GM19452 (cell line): ENCODE results near the gene FAM219B.

Experiments
- ATAC-seq: cut with Tn5 transposase; IDR thresholded peaks from one replicate; pipeline ENCODE4 v1.9.1; 2021; ENCODE audit not compliant: unreplicated experiment

FAM219B gene

DNA sequence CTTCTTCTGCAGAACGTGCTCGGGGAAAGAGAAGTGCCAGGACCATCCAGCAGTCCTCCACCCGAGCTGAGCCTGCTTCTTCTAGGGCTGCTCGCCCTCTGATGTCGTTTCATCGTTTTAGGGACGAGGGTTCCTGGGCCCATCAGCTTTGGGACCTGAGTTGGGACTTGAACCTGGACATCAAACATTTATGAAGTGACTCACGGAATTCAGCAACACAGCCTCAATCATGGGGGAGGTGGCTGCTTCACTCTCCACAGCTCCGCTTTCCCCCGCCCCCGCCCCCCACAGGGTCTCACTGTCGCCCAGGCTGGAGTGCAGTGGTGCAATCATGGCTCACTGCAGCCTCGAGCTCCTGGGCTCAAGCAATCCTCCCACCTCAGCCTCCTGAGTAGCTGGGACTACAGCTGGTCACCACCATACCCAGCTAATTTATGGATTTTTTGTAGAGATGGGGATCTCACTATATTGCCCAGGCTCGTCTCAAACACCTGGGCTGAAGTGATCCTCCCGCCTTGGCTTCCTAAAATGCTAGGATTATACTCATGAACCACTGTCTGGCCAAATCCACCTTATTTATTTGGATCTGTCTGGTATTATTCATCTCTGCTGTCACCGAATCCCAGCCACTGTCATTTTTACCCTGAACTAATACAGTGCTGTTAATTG is 32.8 kb downstream of the FAM219B start:
- ATAC-seq = no peak

DNA sequence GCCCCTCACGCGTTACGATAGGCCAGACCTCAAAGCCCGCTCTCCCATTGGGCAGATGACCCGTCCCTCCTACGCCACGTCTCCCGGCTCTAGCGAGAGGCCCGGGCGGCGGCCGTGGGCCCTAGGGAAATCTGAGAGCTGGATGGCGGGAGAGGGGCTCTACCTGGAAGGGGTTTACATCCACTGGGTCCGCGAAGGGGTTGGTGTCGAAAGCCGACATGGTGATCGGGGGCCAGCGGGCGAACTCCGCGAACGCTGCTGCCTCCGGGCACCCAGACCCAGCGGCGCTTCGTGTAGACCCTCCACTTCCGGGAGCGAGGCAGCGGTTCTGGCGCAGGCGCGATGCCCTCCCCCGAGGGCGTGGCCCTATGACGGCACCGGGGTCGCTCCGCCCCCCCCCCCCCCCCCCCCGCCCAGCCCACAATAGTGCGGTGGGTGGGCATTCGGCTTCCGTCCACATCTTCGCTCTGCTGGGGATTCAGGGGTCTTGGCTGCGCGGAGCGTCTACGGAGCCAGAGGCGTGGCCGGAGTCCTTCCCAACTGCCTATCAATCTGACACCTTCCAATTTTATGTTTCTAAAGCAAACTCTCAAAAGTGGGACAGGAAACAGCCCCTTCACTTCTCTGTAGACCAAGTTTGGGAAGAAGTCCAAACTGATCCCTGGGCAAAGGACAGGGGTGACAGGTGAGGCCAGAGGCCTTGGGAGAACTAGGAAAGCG is 33.5 kb downstream of the FAM219B start, which contains the start of gene SCAMP2:
SCAMP2 (minus strand) TSS at position 330 of the 720 bp plus-strand sequence; CDS start at position 220, 110 bp downstream.
- ATAC-seq = peak; percentile 80

GRCh38 chr15:74872702-74873035 is 34.0 kb downstream of the FAM219B start:
- ATAC-seq = no peak

- no peak for ATAC-seq
These were observed 36.0 kb downstream of the FAM219B start for GRCh38 chr15:74870436-74871215.

DNA sequence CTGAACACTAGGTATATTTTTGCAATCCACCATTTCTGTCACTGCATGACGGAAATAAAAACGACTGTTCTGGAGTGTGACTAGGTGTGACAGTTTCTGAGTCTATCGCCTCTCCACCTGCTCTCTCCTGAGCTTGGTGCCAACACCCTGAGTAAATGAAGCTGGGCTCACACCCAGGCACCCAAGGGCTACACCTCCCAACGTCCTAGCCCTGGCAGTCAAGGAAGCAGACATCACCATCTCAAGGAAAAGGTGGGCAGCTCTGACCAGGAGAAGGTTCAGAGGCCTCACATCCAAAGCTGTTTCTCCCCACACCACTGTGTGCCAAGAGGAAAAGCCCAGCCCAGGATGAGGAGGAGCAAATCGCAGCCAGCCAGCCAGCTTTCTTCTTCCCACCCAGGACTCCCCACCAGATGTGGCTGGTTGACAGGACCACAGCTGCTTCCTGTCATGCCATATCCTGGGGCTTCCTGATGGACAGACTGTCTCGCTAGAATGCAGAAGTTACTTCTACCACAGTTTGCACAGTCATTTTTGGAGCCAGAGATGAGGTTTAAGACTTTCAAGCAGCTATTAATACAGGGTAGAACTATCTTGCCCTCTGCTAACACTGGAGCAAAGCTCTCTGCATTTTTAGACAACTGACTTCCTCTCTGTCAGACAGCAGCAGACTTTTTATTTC is 36.8 kb downstream of the FAM219B start:
- peak; percentile 55 for ATAC-seq

DNA sequence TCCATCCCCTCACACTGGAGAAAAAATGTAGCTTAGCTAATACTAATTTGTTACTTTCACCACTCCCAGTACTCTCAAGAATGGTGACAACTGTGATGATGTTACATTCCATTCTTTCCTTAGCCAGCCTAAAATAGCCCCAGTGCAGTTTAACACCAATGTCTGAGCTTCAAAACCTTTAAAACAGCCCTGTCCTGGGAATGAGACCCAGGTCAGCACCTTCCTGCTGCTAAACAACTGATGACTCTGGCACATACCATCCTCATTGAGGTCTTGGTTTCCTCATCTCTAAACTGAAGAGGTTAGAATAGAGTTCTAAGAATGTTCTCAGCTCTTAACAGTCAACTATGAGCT is 37.3 kb downstream of the FAM219B start:
- no peak for ATAC-seq

- no peak for ATAC-seq
These were observed 38.6 kb downstream of the FAM219B start for GRCh38 chr15:74868059-74868458.

DNA sequence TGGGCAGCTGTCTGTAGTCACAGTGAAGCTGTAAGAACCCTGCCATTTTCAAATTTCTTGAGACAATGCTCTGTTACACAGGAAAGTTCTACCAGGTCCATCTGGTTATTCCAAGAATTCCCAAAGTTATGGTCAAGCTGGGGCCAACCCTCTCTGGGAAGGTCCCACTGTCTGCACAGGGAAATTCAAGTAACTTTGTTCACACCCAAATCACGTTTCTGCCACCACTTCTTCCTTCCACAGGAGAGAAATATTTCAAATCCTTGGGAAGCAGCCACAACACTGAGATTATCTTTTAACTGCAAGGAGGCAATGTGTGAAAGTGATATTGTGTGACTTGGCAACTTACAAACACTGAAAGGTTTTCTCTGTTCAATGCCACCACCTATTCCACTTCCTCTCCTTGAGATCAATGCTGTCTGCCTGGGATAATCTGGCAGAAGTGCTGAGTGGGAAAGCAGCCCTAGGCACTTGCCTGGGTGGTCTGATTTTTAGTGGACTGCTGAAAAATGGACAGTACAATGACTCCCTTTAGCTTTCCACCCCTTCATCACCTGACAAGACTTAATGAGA is 39.1 kb downstream of the FAM219B start:
- no peak for ATAC-seq

DNA sequence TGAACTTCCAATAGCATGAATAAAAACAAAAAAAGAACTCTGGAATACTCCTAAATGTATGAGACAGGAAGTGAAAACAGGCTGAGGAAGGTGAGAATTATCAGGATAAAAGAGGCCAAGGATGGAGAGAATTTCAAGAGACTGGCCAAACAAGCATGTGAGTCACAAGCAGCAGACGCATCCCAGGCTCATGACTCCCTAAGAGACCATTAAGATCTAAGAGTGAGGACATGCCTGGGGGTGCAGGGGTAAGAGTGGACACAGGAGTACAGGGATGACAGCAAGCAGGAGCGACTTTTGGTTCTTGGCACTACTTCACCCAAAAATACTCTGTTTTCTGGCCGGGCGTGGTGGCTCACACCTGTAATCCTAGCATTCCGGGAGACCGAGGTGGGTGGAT is 40.6 kb downstream of the FAM219B start:
- ATAC-seq = no peak

GRCh38 chr15:74865316-74865715 is 41.3 kb downstream of the FAM219B start:
- ATAC-seq = no peak

GRCh38 chr15:74864296-74864695 is 42.4 kb downstream of the FAM219B start:
- ATAC-seq = no peak

- ATAC-seq = no peak
These were observed 43.2 kb downstream of the FAM219B start for GRCh38 chr15:74863239-74864056.

DNA sequence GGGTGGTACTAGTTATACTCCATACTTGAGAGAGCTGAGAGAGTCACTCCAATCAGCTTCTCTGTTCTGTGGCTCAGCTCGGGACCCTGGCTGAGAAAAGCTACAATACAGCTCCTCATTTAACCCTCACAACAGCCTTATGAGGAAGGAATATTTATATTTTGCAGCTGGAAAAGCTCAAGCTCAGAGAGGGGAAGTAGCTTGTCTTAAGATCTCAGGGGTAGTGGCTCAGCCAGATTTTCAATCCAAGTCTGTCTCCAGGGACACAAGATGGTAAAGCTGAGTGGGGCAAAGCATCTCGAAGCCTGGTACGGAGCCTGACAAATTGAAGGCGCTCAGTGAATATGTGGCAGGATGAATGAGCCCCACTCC is 48.3 kb downstream of the FAM219B start:
- ATAC-seq = no peak

- ATAC-seq = peak; percentile 17
These were observed 48.8 kb downstream of the FAM219B start for GRCh38 chr15:74857671-74858368.

GRCh38 chr15:74857082-74857655 is 49.5 kb downstream of the FAM219B start:
- ATAC-seq = peak; percentile 82

GRCh38 chr15:74856537-74856936 is 50.1 kb downstream of the FAM219B start:
- no peak for ATAC-seq

- no peak for ATAC-seq
These were observed 50.8 kb downstream of the FAM219B start for GRCh38 chr15:74855857-74856256.

- ATAC-seq = no peak
These were observed 52.1 kb downstream of the FAM219B start for GRCh38 chr15:74854453-74855022.

DNA sequence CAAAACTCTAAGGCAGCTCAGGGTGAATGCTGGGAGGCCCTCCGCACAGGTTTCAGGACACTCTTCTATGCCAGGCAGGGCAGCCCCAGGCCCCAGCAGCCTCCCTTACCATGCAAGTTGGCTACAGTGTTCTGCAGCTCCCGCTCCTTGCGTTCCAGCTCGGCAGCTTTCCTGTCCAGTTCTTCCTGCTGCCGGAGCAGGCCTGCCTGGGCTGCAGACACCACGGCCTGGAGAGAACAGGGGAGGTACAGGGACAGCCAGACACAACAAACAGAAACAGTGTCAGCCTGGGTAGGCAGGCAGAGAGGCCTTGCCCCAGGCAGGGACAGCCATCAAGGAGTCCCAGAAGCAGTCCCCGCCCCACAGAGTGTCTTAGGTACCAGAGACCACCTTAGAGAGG is 54.7 kb downstream of the FAM219B start:
- no peak for ATAC-seq
